ENCODE measurements around the gene TBXAS1.

- TF ChIP-seq CTCF (conservative IDR thresholded peaks at IDR 0.05; ENCODE audit: low read length), result no peak
- TF ChIP-seq EZH2phosphoT487 (IDR thresholded peaks at IDR 0.05; ENCODE audit: borderline replicate concordance, low read depth, low read length), result no peak
These were observed 197.9 kb downstream of the TBXAS1 start for GRCh38 chr7:140026935-140027334.
